Osteocyte (in vitro differentiated cells): Measurements from ENCODE around the gene TDRD9. TPM values are rescaled to one million over a fixed set of nuclear protein-coding genes. Genes with fewer than 3 reads are reported as not detected.

Source experiments
- DNase-seq: peaks from one replicate; pipeline ENCODE4 v3.0.0; 2021; ENCODE audit warnings: mixed read lengths; ENCODE audit not compliant: unreplicated experiment; ENCODE audit errors: extremely low spot score
- H3K27ac Mint-ChIP-seq: one replicate; pipeline ENCODE4 v1.8.0; 2021; ENCODE audit warnings: mild to moderate bottlenecking, mixed read lengths; ENCODE audit not compliant: unreplicated experiment
- H3K27me3 Mint-ChIP-seq: one replicate; pipeline ENCODE4 v1.8.0; 2021; ENCODE audit warnings: mixed read lengths; ENCODE audit not compliant: unreplicated experiment
- H3K36me3 Mint-ChIP-seq: one replicate; pipeline ENCODE4 v1.8.0; 2021; ENCODE audit warnings: mixed read lengths; ENCODE audit not compliant: unreplicated experiment
- H3K4me1 Mint-ChIP-seq: one replicate; pipeline ENCODE4 v1.8.0; 2021; ENCODE audit warnings: mixed read lengths; ENCODE audit not compliant: unreplicated experiment
- H3K4me3 Mint-ChIP-seq: one replicate; pipeline ENCODE4 v1.8.0; 2021; ENCODE audit warnings: mild to moderate bottlenecking, moderate library complexity, mixed read lengths; ENCODE audit not compliant: unreplicated experiment
- H3K9me3 Mint-ChIP-seq: one replicate; pipeline ENCODE4 v1.8.0; 2021; ENCODE audit warnings: mixed read lengths; ENCODE audit not compliant: unreplicated experiment
- total RNA-seq: library from RNA; stranded (reverse); gene quantifications from 2 replicates; pipeline ENCODE4 v1.2.1, GENCODE V29; 2021
- TF ChIP-seq, protein P1 (sequence below): fragments of 200-600 bp; sonication (generic); IDR thresholded peaks from 2 replicates; pipeline ENCODE4 v1.5.0; 2021; ENCODE audit warnings: antibody characterized with exemption, mild to moderate bottlenecking, moderate library complexity

TDRD9 gene
- total RNA-seq, 1 donor from 2014 or later: not detected

DNA sequence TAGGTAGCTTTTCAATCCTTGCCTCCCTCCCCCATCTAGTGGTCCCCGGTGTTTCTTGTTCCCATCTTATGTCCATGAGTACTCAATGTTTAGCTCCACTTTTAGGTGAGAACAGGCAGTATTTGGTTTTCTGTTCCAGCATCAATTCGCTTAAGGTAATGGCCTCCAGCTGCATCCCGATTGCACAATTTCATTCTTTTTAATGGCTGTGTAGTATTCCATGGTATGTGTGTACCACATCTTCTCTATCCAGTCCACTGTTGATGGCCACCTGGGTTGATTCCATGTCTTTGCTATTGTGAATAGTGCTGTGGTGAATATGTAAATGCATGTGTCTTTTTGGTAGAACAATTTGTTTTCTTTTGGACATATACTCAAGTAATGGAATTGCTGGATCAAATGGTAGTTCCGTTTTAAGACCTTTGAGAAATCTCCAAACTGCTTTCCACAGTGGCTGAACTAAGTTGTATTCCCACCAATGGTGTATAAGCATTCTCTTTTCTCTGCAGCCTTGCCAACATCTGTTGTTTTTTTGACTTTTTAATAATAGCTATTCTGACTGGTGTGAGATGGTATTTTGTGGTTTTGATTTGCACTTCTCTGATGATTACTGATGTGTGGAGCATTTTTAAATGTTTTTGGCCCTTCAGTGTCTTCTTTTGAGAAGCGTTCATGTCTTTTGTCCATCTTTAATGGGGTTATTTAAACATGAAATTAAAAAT is 123.0 kb downstream of the TDRD9 start:
- DNase-seq: no peak
- H3K27ac Mint-ChIP-seq: no peak overlapping the region
- H3K27me3 Mint-ChIP-seq: peaks cover 20% of the 10 kb centered on the region
- no peaks in the 10 kb centered on the region for H3K36me3 Mint-ChIP-seq
- no peaks in the 10 kb centered on the region for H3K4me1 Mint-ChIP-seq
- no peak overlapping the region for H3K4me3 Mint-ChIP-seq
- H3K9me3 Mint-ChIP-seq: no peaks in the 10 kb centered on the region
- TF ChIP-seq, protein P1, sequence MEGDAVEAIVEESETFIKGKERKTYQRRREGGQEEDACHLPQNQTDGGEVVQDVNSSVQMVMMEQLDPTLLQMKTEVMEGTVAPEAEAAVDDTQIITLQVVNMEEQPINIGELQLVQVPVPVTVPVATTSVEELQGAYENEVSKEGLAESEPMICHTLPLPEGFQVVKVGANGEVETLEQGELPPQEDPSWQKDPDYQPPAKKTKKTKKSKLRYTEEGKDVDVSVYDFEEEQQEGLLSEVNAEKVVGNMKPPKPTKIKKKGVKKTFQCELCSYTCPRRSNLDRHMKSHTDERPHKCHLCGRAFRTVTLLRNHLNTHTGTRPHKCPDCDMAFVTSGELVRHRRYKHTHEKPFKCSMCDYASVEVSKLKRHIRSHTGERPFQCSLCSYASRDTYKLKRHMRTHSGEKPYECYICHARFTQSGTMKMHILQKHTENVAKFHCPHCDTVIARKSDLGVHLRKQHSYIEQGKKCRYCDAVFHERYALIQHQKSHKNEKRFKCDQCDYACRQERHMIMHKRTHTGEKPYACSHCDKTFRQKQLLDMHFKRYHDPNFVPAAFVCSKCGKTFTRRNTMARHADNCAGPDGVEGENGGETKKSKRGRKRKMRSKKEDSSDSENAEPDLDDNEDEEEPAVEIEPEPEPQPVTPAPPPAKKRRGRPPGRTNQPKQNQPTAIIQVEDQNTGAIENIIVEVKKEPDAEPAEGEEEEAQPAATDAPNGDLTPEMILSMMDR: no peak

DNA sequence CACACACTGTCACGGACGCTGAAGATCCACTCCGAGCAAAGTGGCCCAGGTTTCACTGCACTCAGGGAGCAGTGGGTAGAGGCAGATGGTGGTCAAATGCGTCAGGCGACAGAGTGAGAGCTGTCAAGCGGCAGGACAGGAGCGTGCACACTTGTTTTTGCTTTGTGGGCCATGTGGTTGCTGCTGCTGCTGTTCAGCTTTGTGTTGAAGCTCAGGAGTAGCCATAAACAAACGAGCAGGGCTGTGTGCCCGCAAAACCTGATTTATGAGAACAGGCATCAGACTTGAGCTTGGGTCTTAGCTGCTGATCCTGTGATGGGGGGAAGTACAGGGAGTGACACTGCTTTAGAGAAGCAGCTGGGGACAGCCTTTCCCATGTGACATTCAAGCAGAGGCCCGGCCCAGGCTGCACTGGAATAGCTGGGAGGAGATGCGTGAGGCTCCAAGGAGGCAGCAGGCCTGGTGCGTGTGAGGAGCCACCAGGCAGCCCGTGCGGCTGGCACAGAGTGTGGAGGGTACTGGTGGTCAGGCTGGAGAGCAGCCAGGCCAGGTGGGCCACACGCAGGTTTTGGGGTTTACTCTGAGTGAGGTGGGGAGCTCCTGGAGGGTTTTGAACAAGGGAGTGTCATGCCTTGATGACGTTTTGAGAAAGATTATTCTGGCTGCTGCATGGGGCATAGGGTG is 126.1 kb downstream of the TDRD9 start:
- Mint-ChIP-seq H3K4me1 (no peaks in the 10 kb centered on the region), H3K27me3 (peaks cover 36% of the 10 kb centered on the region), H3K27ac (no peak overlapping the region), H3K9me3 (no peaks in the 10 kb centered on the region), H3K4me3 (no peak overlapping the region), H3K36me3 (no peaks in the 10 kb centered on the region)
- TF ChIP-seq, protein P1: no peak
- DNase-seq: peak; percentile 79

DNA sequence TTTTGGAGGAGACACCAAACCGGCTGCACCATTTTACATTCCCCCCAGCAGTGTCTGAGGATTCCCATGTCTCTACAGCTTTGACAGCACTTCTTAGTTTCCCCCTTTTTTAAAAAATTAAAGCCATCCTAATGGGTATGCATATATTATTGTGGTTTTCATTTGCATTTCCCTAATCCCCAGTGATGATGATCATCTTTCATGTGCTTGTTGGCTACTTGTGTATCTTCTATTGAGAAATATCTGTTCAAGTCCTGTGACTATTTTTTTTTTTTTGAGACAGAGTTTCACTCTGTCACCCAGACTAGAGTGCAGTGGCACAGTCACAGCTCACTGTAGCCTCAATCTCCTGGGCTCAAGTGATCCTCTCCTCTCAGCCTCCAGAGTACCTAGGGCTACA is 134.0 kb downstream of the TDRD9 start:
- Mint-ChIP-seq H3K36me3 (no peaks in the 10 kb centered on the region), H3K9me3 (peaks cover 4% of the 10 kb centered on the region), H3K27ac (no peak overlapping the region), H3K4me1 (no peaks in the 10 kb centered on the region), H3K4me3 (no peak overlapping the region), H3K27me3 (peaks cover 43% of the 10 kb centered on the region)
- TF ChIP-seq, protein P1: no peak
- DNase-seq: no peak

DNA sequence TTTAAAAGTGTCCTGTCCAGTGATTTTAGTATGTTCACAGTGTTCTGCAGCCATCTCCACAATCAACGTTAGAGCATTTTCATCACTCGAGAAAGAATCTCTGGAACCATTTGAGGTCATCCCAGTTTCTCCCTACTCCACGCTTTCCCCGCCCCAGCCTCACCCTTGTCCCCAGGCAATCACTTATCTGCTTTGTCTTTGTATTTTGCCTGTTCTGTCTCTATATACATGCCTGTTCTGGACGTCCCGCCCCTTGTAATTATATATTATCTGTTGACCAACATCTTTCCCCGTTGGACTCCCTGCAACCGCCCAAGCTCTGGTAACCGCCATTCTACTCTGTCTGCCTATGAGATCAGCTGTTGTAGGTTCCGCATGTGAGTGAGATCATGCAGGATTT is 135.7 kb downstream of the TDRD9 start:
- Mint-ChIP-seq H3K36me3 (no peaks in the 10 kb centered on the region), H3K27ac (no peak overlapping the region), H3K9me3 (peaks cover 5% of the 10 kb centered on the region), H3K4me3 (no peak overlapping the region), H3K27me3 (peaks cover 35% of the 10 kb centered on the region), H3K4me1 (no peaks in the 10 kb centered on the region)
- peak; percentile 62 for DNase-seq
- TF ChIP-seq, protein P1: no peak

DNA sequence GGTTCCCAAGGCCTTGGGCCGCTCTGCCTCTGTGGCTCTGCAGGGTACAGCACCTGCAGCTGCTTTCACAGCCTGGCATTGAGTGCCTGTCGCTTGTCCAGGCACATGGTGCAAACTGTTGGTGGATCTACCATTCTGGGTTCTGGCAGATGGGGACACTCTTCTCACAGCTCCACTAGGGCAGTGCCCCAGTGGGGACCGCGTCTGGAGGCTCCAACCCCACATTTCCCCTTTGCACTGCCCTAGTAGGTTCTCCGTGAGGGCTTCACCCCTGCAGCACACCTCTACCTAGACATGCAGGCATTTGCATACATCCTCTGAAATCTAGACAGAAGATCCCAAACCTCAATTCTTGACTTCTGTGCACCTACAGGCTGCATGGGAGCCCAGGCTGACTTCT is 138.0 kb downstream of the TDRD9 start:
- Mint-ChIP-seq H3K27ac (no peak overlapping the region), H3K36me3 (no peaks in the 10 kb centered on the region), H3K9me3 (peaks cover 5% of the 10 kb centered on the region), H3K27me3 (peaks cover 26% of the 10 kb centered on the region), H3K4me1 (no peaks in the 10 kb centered on the region), H3K4me3 (no peak overlapping the region)
- DNase-seq: peak; percentile 65
- TF ChIP-seq, protein P1: no peak
